Stimulated activated CD8-positive, alpha-beta memory T cell treated with anti-CD3 and anti-CD28 coated beads, Interleukin-7, amount 100 ng/mL, for 48 hours (primary cell): ENCODE results near the gene DMRT1.

Source experiments
- DNase-seq, 2 donors: peaks; one replicate each; pipeline ENCODE4 v3.0.0-alpha.2; 2020; ENCODE audit warnings: low read depth in 1 of 2; ENCODE audit errors: extremely low read depth in 1 of 2

The DMRT1 gene

GRCh38 chr9:969310-970150 lies 128.0 kb downstream of the DMRT1 start:
- DNase-seq: no peak

GRCh38 chr9:970151-970996 lies 128.9 kb downstream of the DMRT1 start:
- DNase-seq: no peak

GRCh38 chr9:971901-972500 lies 130.5 kb downstream of the DMRT1 start:
- DNase-seq: no peak

GRCh38 chr9:972501-973294 lies 131.2 kb downstream of the DMRT1 start:
- DNase-seq: no peak

- DNase-seq: no peak
Measured at GRCh38 chr9:973295-973834, 131.9 kb downstream of the DMRT1 start.

- no peak for DNase-seq
Measured at GRCh38 chr9:974031-974995, 132.8 kb downstream of the DMRT1 start.

GRCh38 chr9:974996-975739 lies 133.7 kb downstream of the DMRT1 start:
- no peak for DNase-seq

GRCh38 chr9:975740-976257 lies 134.3 kb downstream of the DMRT1 start:
- no peak for DNase-seq

GRCh38 chr9:976258-976942 lies 134.9 kb downstream of the DMRT1 start, which contains the start of gene DMRT3:
DMRT3 (plus strand) TSS chr9:976655; CDS start chr9:977002, 347 bp downstream.
- DNase-seq: no peak

GRCh38 chr9:976943-977837 lies 135.7 kb downstream of the DMRT1 start:
- no peak for DNase-seq

GRCh38 chr9:977838-978830 lies 136.6 kb downstream of the DMRT1 start:
- DNase-seq: no peak

GRCh38 chr9:979983-980382 lies 138.5 kb downstream of the DMRT1 start:
- no peak for DNase-seq

GRCh38 chr9:980640-981039 lies 139.1 kb downstream of the DMRT1 start:
- DNase-seq: no peak

- no peak for DNase-seq
Measured at GRCh38 chr9:981491-981898, 140.0 kb downstream of the DMRT1 start.

- DNase-seq: no peak
Measured at GRCh38 chr9:982394-983230, 141.1 kb downstream of the DMRT1 start.
